HEK293T (cell line): ENCODE data around the gene NOMO2.
"Not testable (repeated sequence)": the region's sequence is repeated elsewhere in the genome, so short reads cannot be mapped to it uniquely, and the experiment has no call there.

Experiments used
- FOXA1 ChIP-seq: fragments of 450-650 bp; IDR thresholded peaks from 2 replicates; pipeline ENCODE4 v1.6.1; 2016; ENCODE audit warnings: mild to moderate bottlenecking
- HDGF ChIP-seq: fragments of 450-650 bp; IDR thresholded peaks from 2 replicates; pipeline ENCODE4 v1.6.1; 2017; ENCODE audit warnings: antibody characterized with exemption, borderline replicate concordance
- SP1 ChIP-seq: fragments of 450-650 bp; IDR thresholded peaks from 2 replicates; pipeline ENCODE4 v1.6.1; 2017
- SUZ12 ChIP-seq: fragments of 450-650 bp; IDR thresholded peaks from 2 replicates; pipeline ENCODE4 v1.6.1; 2016; ENCODE audit warnings: mild to moderate bottlenecking
- TARDBP ChIP-seq: fragments of 450-650 bp; IDR thresholded peaks from 2 replicates; pipeline ENCODE4 v1.6.1; 2016

- not testable (repeated sequence) for TF ChIP-seq SUZ12, FOXA1, TARDBP, HDGF, SP1
Measured at GRCh38 chr16:18575945-18576344, 14.0 kb upstream of the NOMO2 start.
